Transverse colon (tissue), 4 donors: ENCODE results near the gene SIX3.

Experiments used
- CTCF ChIP-seq, 5 experiments: fragments of 200-600 bp in 3 of 5; fragments of 450-650 bp in 2 of 5; sonication (generic) in 3 of 5; IDR thresholded peaks; 1 replicate in 2 of 5; 2 replicates in 3 of 5; pipeline ENCODE4 v1.5.1; 2016 to 2017; ENCODE audit warnings: antibody characterized with exemption in 5 of 5, inconsistent platforms in 3 of 5, mild to moderate bottlenecking in 2 of 5, moderate library complexity in 1 of 5
- EP300 ChIP-seq: sonication (generic); formaldehyde crosslinking; IDR thresholded peaks from one replicate; pipeline ENCODE4 v1.6.1; 2017; ENCODE audit warnings: antibody characterized with exemption, low read depth
- POLR2A ChIP-seq: fragments of 450-650 bp; IDR thresholded peaks from one replicate; pipeline ENCODE4 v1.6.1; 2016; ENCODE audit warnings: antibody characterized with exemption, mild to moderate bottlenecking, moderate library complexity
- POLR2AphosphoS5 ChIP-seq, 3 donors: sonication (generic); formaldehyde crosslinking; IDR thresholded peaks; one replicate each; pipeline ENCODE4 v1.6.1; 2016; ENCODE audit warnings: antibody characterized with exemption in 3 of 3

GRCh38 chr2:44959855-44960254 is 18.4 kb downstream of the SIX3 start:
- TF ChIP-seq CTCF (IDR thresholded peaks at IDR 0.05) (no peak), POLR2A (no peak), POLR2AphosphoS5 (IDR thresholded peaks at IDR 0.05) (no peak), EP300 (no peak)
